HG03469 (cell line): ENCODE data around the gene FILIP1.

Source experiments
- ATAC-seq: cut with Tn5 transposase; IDR thresholded peaks from one replicate; pipeline ENCODE4 v1.9.1; 2021; ENCODE audit warnings: mild to moderate bottlenecking, moderate library complexity, moderate number of reproducible peaks; ENCODE audit not compliant: unreplicated experiment

FILIP1 gene

DNA sequence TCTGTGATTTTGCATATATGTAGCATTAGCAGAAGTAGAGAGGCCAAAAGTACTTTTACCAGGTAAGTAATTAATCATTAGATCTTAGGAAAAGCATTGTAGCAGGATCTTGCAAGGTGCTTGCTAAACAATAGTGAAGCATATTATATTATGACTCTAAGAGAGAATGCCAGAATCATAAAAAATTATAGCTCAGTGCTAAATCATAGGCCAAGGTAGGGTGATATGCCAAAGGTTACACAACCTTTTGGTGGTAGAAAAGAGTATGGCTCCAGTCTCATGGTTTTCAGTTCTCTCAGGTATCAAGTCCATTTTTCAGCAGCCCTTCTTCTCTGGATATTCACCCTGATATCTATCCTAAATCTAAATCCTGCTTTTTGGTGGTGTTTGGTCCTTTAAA lies 192.1 kb downstream of the FILIP1 start:
- ATAC-seq, result no peak

- no peak for ATAC-seq
Measured at GRCh38 chr6:75301088-75301487, 192.5 kb downstream of the FILIP1 start.

GRCh38 chr6:75300531-75300855 lies 193.1 kb downstream of the FILIP1 start:
- no peak for ATAC-seq

DNA sequence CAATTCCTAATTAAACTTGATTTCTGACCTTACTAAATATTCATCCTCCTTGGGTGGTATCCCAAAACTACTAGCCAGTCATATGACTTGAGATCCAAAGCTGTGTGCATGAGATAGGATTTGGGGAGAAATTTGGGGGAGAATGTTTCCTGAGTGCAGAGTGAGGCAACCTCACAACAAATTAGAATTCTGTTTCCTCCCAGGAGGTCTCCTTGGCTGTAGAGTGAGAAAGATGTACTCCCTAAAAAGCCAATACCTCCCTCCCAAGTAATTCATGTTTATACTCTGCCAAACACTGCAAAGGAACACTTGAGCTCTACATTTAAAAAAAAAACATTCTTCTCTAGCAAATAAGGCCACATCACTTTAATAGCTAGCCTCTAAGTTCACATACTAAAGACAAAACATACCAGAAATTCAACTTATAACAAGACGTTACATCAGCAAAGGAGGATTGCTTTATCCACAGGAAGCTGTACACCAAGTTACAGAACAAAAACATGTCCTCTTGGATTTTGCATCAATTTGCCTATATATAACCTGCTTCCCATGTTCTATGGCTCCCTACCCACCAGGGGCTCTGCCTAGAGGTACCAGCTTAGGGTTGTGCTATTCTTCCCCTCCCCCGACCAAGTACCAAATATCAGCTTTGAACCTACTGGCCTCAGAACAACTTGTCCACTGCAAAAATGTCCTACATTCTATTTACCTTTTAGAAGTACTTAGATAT lies 193.6 kb downstream of the FILIP1 start:
- ATAC-seq, result no peak

DNA sequence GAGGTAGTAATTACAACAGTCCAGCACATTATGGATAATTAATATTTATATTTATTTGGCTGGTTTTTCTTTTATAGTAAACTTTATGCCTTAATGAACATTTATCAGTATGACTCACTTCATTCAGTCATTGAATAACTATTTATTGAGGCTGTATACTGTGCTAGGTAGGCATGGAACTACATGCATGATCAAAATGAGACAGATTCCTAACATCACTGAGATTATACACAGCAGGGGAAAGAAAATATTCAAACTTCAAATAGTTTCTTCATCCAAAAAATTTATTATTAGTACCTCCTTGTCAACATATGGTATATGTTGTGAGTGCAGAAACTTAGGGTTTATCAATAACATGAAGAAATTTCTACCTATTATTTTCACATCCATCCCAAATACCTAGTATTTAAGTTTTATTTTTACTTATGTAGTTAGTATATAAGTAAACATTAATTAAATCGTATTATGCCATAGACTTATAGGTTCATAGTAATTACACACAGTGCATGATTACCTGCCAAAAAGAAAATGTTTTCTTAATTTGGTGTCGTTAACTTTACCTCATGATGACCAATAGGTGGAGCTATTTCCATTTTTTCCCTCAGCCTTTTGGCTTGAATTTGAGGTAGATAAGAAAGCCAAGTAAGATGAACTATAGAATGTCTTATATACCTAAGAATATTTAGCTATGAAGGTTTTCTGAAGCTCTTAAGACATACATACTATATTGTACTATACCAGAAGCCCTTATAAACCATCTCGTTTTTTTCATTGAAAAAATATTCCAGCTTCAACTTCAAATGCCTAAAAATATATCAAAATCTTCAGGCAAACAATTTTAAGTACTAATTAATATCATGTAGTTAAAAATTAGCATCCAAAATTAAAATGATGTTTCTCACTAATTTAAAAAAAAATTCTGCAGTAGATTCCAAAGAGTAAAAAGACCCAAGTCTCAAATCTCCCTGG lies 196.5 kb downstream of the FILIP1 start:
- peak; percentile 75 for ATAC-seq

GRCh38 chr6:75292555-75292954 lies 201.0 kb downstream of the FILIP1 start:
- ATAC-seq, result no peak

- ATAC-seq, result no peak
Measured at GRCh38 chr6:75291744-75292143, 201.9 kb downstream of the FILIP1 start.

- no peak for ATAC-seq
Measured at GRCh38 chr6:75291331-75291730, 202.3 kb downstream of the FILIP1 start.

DNA sequence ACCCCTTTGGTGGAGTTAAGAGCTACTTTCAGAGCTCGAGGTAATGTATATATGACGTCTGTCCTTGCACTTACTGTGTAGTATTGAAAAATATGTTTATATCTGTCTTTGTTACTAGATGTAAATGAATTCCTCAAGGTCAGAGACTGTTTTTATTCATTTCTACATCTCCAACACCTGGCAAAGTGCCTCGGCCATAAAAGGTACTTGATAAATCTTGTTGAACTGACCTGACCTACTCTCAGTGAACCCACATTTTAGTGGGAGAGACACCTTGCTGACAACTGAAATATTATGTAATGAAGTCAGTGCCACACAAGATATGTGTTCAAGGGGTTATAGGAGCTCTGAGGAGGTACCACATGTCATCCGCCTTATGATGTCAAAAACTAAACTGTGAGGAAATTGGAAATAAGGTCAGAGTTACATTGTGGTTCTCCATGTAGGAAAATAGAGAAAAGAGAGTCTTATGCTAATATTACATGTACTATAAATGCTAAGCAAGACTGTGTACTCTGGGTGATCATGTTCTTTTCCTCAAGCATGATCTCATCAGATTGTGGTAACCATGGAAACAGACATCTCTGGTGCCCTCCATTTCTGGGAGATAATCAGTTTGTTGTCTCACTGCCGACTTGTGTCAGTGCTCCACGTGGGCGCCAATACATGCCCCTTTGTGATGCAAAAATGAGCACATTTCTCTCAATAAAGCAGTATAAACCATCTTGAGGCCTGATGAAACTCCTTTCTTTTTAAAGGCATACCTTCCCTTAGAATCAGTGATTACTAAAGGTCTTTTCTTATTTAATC lies 203.3 kb downstream of the FILIP1 start:
- ATAC-seq, result no peak

DNA sequence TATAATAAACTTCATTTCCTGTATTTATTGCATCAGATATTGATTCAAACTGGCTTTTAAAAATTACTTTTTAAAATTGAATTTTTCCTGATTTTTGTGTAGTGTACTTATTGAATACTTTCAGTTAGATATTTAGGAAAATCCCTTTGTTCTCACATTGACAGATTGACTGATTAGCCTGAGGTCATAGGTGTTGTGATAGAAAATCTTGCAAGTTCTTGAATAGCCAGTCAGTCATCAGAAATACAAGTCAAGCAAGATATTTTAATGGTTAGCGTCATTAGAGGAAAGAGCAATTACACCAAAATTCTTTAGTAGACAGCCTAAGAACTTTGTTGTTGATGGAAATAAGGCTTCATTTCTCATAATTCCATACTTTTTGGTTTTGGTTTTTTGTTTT lies 205.6 kb downstream of the FILIP1 start:
- ATAC-seq, result no peak

DNA sequence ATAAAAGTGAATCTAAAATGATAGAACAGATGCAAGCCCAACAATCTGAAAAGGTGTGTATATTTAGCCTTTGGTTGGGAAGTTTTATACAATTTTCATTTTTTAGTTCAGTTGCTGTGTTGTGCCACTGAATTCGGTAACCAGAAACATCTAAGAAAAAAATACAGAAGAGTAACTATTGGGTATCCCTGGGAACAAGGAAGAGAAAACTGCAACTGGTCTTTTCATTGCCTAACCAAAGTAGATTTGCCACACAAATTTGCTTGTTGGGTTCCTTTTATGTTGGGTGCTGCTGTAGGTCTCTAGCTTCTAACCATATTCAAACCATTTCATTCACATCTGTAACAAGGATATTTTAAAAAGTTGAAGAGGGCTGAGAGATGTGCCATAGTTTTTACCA lies 206.2 kb downstream of the FILIP1 start:
- ATAC-seq, result no peak

DNA sequence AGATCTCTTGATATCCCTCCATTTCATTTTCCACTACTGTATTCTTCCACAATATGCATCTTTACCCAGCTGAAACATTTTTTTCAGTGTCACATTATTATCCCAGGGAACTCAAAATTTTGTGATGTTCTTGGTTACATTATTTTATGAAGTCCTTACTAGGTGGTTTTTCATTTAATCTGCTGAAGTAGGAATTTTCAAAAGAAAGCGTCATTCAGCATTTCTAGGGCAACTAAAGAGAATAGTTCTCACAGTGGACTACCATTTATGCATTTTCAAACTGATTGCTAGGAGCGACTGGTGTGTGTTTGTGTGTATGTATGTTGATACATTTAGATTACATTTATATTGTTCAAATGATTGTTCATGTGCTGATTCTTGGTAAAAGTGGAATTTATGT lies 206.6 kb downstream of the FILIP1 start:
- ATAC-seq, result no peak

GRCh38 chr6:75285283-75285639 lies 208.3 kb downstream of the FILIP1 start:
- no peak for ATAC-seq

DNA sequence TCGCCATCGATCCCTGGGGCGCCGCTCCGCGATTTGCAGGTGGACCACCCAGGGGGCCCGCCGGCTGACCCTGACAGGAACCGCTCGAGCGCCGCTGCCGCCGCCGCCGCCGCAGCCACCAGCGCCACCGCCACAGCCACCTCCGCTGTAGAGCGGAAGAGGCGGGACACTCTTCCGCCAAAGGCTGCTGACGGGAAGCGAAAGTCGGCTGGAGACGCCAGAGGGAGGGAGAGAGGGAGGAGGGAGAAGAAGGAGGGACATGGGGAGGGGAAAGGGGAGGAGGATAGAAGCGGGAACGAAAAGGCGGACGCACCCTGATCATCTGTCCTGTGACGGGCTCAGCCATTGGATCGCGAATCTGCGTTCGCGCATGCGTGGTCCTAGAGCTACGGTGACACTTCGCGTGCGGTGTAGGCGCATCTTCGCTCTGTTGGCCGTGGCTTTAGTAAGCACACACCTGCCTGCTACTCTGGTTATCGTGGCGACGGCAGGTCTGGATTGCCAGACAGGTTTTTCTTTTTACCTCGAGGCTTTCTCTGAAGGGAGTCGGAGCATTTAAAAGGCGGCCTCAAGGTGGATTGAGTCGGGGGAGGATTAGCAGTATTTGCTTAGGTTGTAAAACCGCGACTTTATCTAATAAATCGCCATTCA lies 208.8 kb downstream of the FILIP1 start, which contains the start of gene TMEM30A:
Gene TMEM30A (minus strand): TSS at position 161 of the 651 bp plus-strand sequence. CDS start 154 bp downstream, at position 7.
- ATAC-seq, result peak; percentile 83

DNA sequence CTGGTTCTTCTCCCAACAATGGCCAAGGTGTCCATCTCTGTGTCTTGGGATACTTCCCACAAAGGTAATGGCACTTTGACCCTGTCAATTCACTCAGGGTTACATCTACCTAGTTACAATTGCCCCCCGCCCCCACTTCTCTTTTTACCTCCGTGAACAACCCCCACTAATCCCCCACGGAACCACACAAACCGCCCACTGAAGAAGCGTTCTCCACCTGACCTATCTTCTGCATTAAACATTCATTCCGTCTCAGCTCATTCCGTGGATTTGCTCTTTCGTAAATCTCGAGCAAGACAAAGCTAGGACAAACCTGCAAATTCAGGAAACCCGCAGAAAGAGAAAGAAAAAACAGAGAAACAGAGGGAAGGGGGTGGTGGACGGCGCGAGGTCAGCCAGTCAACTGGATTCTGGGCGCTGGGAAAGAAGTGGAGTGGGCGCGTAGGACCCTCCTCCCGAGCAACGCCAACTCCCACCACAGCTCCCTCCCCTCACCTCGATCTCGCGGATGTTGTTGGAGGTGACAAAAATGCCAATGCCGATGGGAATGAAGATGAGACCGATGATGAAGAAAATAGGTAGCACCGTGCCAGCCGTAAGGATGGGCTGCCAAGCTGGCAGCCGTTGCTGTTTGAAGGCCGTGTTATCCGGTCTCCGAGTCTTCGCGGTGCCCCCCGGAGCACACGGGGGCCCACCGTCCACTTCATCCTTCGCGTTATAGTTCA lies 209.5 kb downstream of the FILIP1 start:
- peak; percentile 5 for ATAC-seq

GRCh38 chr6:75282706-75283105 lies 210.9 kb downstream of the FILIP1 start:
- ATAC-seq, result no peak

- peak; percentile 17 for ATAC-seq
Measured at GRCh38 chr6:75281653-75282052, 211.9 kb downstream of the FILIP1 start.

DNA sequence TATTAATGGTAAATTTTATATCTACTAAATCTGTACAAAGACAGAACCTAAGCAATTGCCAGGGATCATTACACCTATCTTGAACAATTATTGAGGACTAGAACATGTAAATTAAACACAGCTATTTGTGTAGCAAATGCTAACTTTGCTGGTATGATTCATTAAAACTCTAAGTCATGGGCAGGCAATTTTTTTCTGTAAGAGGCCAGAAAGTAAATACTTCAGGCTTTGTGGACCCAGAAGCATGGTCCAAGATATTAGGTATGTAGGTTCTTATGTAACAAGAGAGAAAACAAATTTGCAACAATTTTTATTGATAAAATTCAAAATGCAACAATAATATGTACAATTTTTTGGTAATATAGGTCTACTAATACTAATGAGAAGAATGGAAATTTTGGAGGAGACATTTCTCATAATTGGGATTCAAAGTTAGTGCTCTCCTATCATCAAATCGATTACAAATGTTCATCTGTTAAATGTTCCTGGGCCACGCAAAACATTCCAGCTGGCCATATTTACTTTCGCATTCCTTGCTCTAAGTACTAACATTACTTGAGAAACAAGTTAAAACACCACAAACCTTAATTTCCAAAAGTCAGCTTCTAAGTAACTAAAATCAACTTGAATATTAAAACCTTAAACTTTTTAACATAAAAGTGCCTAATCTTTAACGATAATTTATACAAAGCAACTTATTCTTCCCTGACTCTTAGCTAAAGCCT lies 213.3 kb downstream of the FILIP1 start:
- no peak for ATAC-seq

DNA sequence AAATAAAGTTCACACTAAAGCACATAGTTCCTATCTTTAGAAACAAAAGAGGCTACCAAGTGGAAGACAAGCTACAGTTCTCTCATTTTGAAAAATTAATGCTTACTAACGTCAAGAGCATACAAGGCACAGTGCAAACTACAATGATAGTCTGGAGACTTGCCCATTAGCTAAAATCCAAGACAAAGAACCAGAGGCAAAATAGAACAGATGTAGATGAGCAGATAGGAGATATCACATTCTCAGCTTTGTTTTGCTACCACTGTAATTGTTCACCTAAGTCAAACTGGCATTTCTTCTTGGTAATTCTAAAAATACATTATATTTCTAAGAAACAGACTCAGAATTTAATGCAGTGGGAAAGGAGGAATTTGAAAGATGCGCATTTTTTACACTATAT lies 214.2 kb downstream of the FILIP1 start:
- ATAC-seq, result no peak
